Endothelial cell of umbilical vein (primary cell): ENCODE measurements around the gene PLXNC1. TPM values are rescaled to one million over a fixed set of nuclear protein-coding genes. Genes with fewer than 3 reads are reported as not detected.

Experiments used
- BruUV-seq: library from RNA; stranded (reverse); fragments of 400-500 nt; replicated peaks from 2 replicates; lab custom pipeline; 2021; lab: Mats Ljungman, UMichigan
- CTCF ChIA-PET: fragments of 300-600, 350-600 bp; sonication (Branson Sonifier 250); formaldehyde crosslinking; loops from one replicate; lab custom pipeline; 2021; ENCODE audit warnings: antibody characterized with exemption, inconsistent platforms; lab: Charles Lee
- POLR2A ChIA-PET: fragments of 300-600, 350-600 bp; sonication (Branson Sonifier 250); formaldehyde crosslinking; loops from one replicate; lab custom pipeline; 2021; ENCODE audit warnings: antibody characterized with exemption, inconsistent platforms; lab: Charles Lee
- DNase-seq: peaks from one replicate; pipeline ENCODE4 v3.0.0-alpha.2; 2011; ENCODE audit warnings: low read depth, low spot score
- FAIRE-seq: peaks from 2 replicates; lab custom pipeline; 2011; peaks lifted over from hg19 to GRCh38; lab: Jason Lieb, UNC
- H2AFZ ChIP-seq: 2 replicates; pipeline ENCODE4 v1.6.0; 2012; ENCODE audit warnings: low read depth, low read length, control low read depth, inconsistent platforms
- H3K27ac ChIP-seq: 2 replicates; pipeline ENCODE4 v1.5.1; 2011; ENCODE audit warnings: low read depth, mild to moderate bottlenecking, control low read depth, low read length, moderate library complexity; ENCODE audit not compliant: insufficient read depth
- H3K27me3 ChIP-seq, 2 experiments: 2 replicates each; pipeline versions ENCODE4 v1.6.0 to v1.6.1; 2011; ENCODE audit warnings: low read length in 2 of 2, mixed read lengths in 1 of 2; ENCODE audit not compliant: control insufficient read depth in 2 of 2, insufficient read depth in 2 of 2
- H3K36me3 ChIP-seq, 2 experiments: 2 replicates in 1 of 2; 3 replicates in 1 of 2; pipeline ENCODE4 v1.5.1; 2011; ENCODE audit warnings: low read length in 2 of 2, mild to moderate bottlenecking in 1 of 2, moderate library complexity in 1 of 2; ENCODE audit not compliant: control insufficient read depth in 2 of 2, insufficient read depth in 2 of 2; ENCODE audit errors: extremely low read depth in 1 of 2
- H3K4me1 ChIP-seq: 3 replicates; pipeline ENCODE4 v1.5.1; 2011; ENCODE audit warnings: mild to moderate bottlenecking, low read length; ENCODE audit not compliant: control insufficient read depth, insufficient read depth; ENCODE audit errors: extremely low read depth
- H3K4me2 ChIP-seq: 2 replicates; pipeline ENCODE4 v1.6.1; 2011; ENCODE audit warnings: low read length, control low read depth, mixed read lengths; ENCODE audit not compliant: insufficient read depth
- H3K4me3 ChIP-seq, 3 experiments: fragments of 200-600 bp in 1 of 3; sonication (generic), shearing (Covaris generic) in 1 of 3; replicated peaks in 1 of 3; 2 replicates each; pipeline ENCODE4 v1.5.1; 2011 to 2016; ENCODE audit warnings: control low read depth in 3 of 3, low read length in 3 of 3, mild to moderate bottlenecking in 2 of 3, inconsistent platforms in 1 of 3, low read depth in 1 of 3, moderate library complexity in 1 of 3; ENCODE audit not compliant: insufficient read depth in 1 of 3
- H3K79me2 ChIP-seq: 2 replicates; pipeline ENCODE4 v1.6.0; 2012; ENCODE audit warnings: low read length, inconsistent platforms; ENCODE audit not compliant: control insufficient read depth, insufficient read depth
- H3K9ac ChIP-seq: replicated peaks from 2 replicates; pipeline ENCODE3; 2011; ENCODE audit warnings: low read length, control low read depth; ENCODE audit not compliant: insufficient read depth; ENCODE audit errors: extremely low read depth
- H3K9me1 ChIP-seq: replicated peaks from 3 replicates; pipeline ENCODE4 v1.6.0; 2011; ENCODE audit warnings: mild to moderate bottlenecking, low read length; ENCODE audit not compliant: control insufficient read depth, insufficient read depth; ENCODE audit errors: extremely low read depth
- H3K9me3 ChIP-seq: replicated peaks from 2 replicates; pipeline ENCODE4 v1.5.1; 2012; ENCODE audit warnings: low read length, inconsistent platforms; ENCODE audit not compliant: control insufficient read depth, insufficient read depth
- H4K20me1 ChIP-seq: replicated peaks from 2 replicates; pipeline ENCODE3; 2011; ENCODE audit warnings: mild to moderate bottlenecking, low read length; ENCODE audit not compliant: control insufficient read depth, insufficient read depth; ENCODE audit errors: extremely low read depth
- CTCF ChIP-seq, 2 donors: IDR thresholded peaks; 1 replicate in 1 of 2; 2 replicates in 1 of 2; pipeline ENCODE4 v1.5.1; 2011; ENCODE audit warnings: low read length in 2 of 2, mild to moderate bottlenecking in 2 of 2, moderate library complexity in 2 of 2, control low read depth in 1 of 2, inconsistent platforms in 1 of 2, low read depth in 1 of 2; ENCODE audit not compliant: insufficient read depth in 1 of 2; ENCODE audit errors: extremely low read depth in 1 of 2
- EZH2 ChIP-seq: IDR thresholded peaks from 2 replicates; pipeline ENCODE4 v1.6.1; 2012; ENCODE audit warnings: borderline replicate concordance, low read depth, mild to moderate bottlenecking, moderate library complexity, low read length, inconsistent platforms; ENCODE audit not compliant: severe bottlenecking
- FOS ChIP-seq: IDR thresholded peaks from 2 replicates; pipeline ENCODE4 v1.6.1; 2011; ENCODE audit warnings: mild to moderate bottlenecking, low read length, moderate library complexity, borderline replicate concordance; ENCODE audit not compliant: insufficient read depth
- GATA2 ChIP-seq: IDR thresholded peaks from 2 replicates; pipeline ENCODE4 v1.7.0; 2011; ENCODE audit warnings: low read depth, mild to moderate bottlenecking, moderate library complexity, mixed read lengths, low read length; ENCODE audit not compliant: insufficient read length, insufficient read depth
- JUN ChIP-seq: IDR thresholded peaks from 2 replicates; pipeline ENCODE4 v1.6.1; 2011; ENCODE audit warnings: borderline replicate concordance, low read depth; ENCODE audit not compliant: insufficient read length, insufficient read depth
- MYC ChIP-seq: IDR thresholded peaks from one replicate; pipeline ENCODE4 v1.6.1; 2011; ENCODE audit warnings: mild to moderate bottlenecking, low read depth, low read length
- POLR2A ChIP-seq: IDR thresholded peaks from 2 replicates; pipeline ENCODE4 v1.6.1; 2012; ENCODE audit warnings: low read depth, mild to moderate bottlenecking, control low read depth, low read length
- dilution Hi-C: fragments of 300-500 bp; cut with MboI; formaldehyde crosslinking; loops from one replicate; pipeline ENCODE4 v1.15.0; 2019; ENCODE audit warnings: low sequenced_read_pairs; ENCODE audit not compliant: extremely low pct_ligation_motif_present
- intact Hi-C: fragments of 100-400 bp; cut with micrococcal nuclease; formaldehyde crosslinking; loops from one replicate; pipeline ENCODE4 v1.10.0; 2022
- polyA plus RNA-seq, 4 experiments: library from polyadenylated mRNA; depleted of rRNA in 3 of 4; stranded (reverse) in 3 of 4; unstranded in 1 of 4; fragments of >200 nt; gene quantifications; 2 replicates each; pipeline versions ENCODE4 v1.2.1 to v1.2.3, GENCODE V29; 2011 to 2012; ENCODE audit warnings: missing spikeins in 1 of 4
- total RNA-seq: library from RNA; stranded (reverse); gene quantifications from 2 replicates; pipeline ENCODE4 v1.2.3, GENCODE V29; 2021

PLXNC1 gene
- total and polyA plus RNA-seq, 2 donors (not counting 3 experiments of a cell fraction or from before 2014, with no cell fraction given): 0.04 TPM; not detected in 1

- Histone ChIP-seq H4K20me1 (no peaks in the 10 kb centered on the region), H3K27ac (no peak overlapping the region), H3K36me3 (no peaks in the 10 kb centered on the region), H3K4me2 (no peak overlapping the region), H2AFZ (no peak overlapping the region), H3K9me3 (no peaks in the 10 kb centered on the region), H3K9me1 (no peaks in the 10 kb centered on the region), H3K4me1 (no peaks in the 10 kb centered on the region), H3K27me3 (peaks cover 33 to 48% of the 10 kb centered on the region in 2 experiments), H3K79me2 (no peaks in the 10 kb centered on the region), H3K4me3 (no peak overlapping the region), H3K9ac (no peak overlapping the region)
- intact Hi-C loops: no loop called here
- TF ChIP-seq GATA2 (no peak), JUN (no peak), POLR2A (no peak), FOS (no peak), MYC (no peak), CTCF (IDR thresholded peaks at IDR 0.05; ENCODE audit: extremely low read depth in 1 of 2, insufficient read depth in 1 of 2, low read depth in 1 of 2, low read length in 2 of 2) (no peak), EZH2 (no peak)
- DNase-seq (no peak), FAIRE-seq (no peak)
- dilution Hi-C loops: no loop called here
- CTCF ChIA-PET: interaction anchor here (1.5 to 2.3 kb wide), 3 partner anchors 9 to 386 kb away, joined by 3 to 12 read pairs (median 9); no protein-coding TSS in a partner anchor
- no TSS peak for BruUV-seq
- POLR2A ChIA-PET: no interaction called here
Observed at GRCh38 chr12:94143951-94144350, 4.4 kb upstream of the PLXNC1 start.
